LNCAP (cell line): ENCODE data around the gene TNS3.

Source experiments
- CTCF ChIP-seq: fragments of 450-650 bp; IDR thresholded peaks from 2 replicates; pipeline ENCODE4 v1.5.1; 2017; ENCODE audit warnings: mild to moderate bottlenecking

The TNS3 gene

GRCh38 chr7:47366960-47367359 lies 215.0 kb downstream of the TNS3 start:
- no peak for TF ChIP-seq CTCF

- TF ChIP-seq CTCF = no peak
Observed at GRCh38 chr7:47366211-47366610, 215.7 kb downstream of the TNS3 start.

GRCh38 chr7:47362984-47363383 lies 218.9 kb downstream of the TNS3 start:
- TF ChIP-seq CTCF = no peak

- TF ChIP-seq CTCF = no peak
Observed at GRCh38 chr7:47361746-47362215, 220.1 kb downstream of the TNS3 start.

- no peak for TF ChIP-seq CTCF
Observed at GRCh38 chr7:47361236-47361635, 220.7 kb downstream of the TNS3 start.

- no peak for TF ChIP-seq CTCF
Observed at GRCh38 chr7:47360301-47360900, 221.5 kb downstream of the TNS3 start.

GRCh38 chr7:47358944-47359588 lies 222.8 kb downstream of the TNS3 start:
- TF ChIP-seq CTCF = no peak
